Colonic mucosa (tissue), 4 donors: ENCODE results near the gene ARID1B. TPM values are rescaled to one million over a fixed set of nuclear protein-coding genes. Genes with fewer than 3 reads are reported as not detected.
A peak's percentile ranks its signal among the peaks of the same experiment; 100 is the strongest.

Source experiments
- DNase-seq: peaks from one replicate; pipeline ENCODE4 v3.0.0-alpha.2; 2020
- H3K27ac ChIP-seq: fragments of 200-600 bp; one replicate; pipeline ENCODE4 v1.8.0; 2021
- H3K27me3 ChIP-seq: fragments of 200-600 bp; one replicate; pipeline ENCODE4 v1.8.0; 2021
- H3K36me3 ChIP-seq: fragments of 200-600 bp; one replicate; pipeline ENCODE4 v1.8.0; 2021
- H3K4me1 ChIP-seq: fragments of 200-600 bp; one replicate; pipeline ENCODE4 v1.8.0; 2021; ENCODE audit warnings: mild to moderate bottlenecking
- H3K4me3 ChIP-seq: fragments of 200-600 bp; one replicate; pipeline ENCODE4 v1.8.0; 2021
- H3K9ac ChIP-seq, 2 donors: one replicate each; pipeline ENCODE4 v1.7.0; 2013; ENCODE audit warnings: control low read depth in 2 of 2, low read depth in 2 of 2, low read length in 2 of 2
- H3K9me3 ChIP-seq: fragments of 200-600 bp; one replicate; pipeline ENCODE4 v1.8.0; 2021
- intact Hi-C: fragments of 100-400 bp; cut with DNase I; formaldehyde crosslinking; loops from one replicate; pipeline ENCODE4 v1.14.1; 2022
- total RNA-seq, 2 donors: library from RNA; stranded (reverse); fragmentation: NEBNext Ultra II Directional in 1 of 2; extraction: Animal tissue kit (Norgen Biotek cat#: 25700) in 1 of 2; gene quantifications; one replicate each; pipeline ENCODE4 v1.2.1, GENCODE V29; 2021
- TF ChIP-seq, protein P1 (sequence below): fragments of 200-600 bp; IDR thresholded peaks from one replicate; pipeline ENCODE4 v1.8.0; 2022; ENCODE audit warnings: antibody characterized with exemption, mild to moderate bottlenecking
- donor health status: healthy.
- donor health status: DM: no; HTN: no; CAD: no.
- donor health status: DM: no; HTN: no; CAD: no.

The ARID1B gene
- total RNA-seq, 2 donors from 2014 or later, result 61.3 to 71.5 TPM

GRCh38 chr6:157242791-157243190, 465.6 kb downstream of the ARID1B start:
- Histone ChIP-seq H3K4me1 (no peaks in the 10 kb centered on the region), H3K36me3 (no peaks in the 10 kb centered on the region), H3K27me3 (no peaks in the 10 kb centered on the region), H3K9me3 (no peaks in the 10 kb centered on the region), H3K9ac (no peak overlapping the region), H3K27ac (peak overlapping the region; percentile 57), H3K4me3 (no peak overlapping the region)
- DNase-seq, result no peak
- TF ChIP-seq, protein P1, sequence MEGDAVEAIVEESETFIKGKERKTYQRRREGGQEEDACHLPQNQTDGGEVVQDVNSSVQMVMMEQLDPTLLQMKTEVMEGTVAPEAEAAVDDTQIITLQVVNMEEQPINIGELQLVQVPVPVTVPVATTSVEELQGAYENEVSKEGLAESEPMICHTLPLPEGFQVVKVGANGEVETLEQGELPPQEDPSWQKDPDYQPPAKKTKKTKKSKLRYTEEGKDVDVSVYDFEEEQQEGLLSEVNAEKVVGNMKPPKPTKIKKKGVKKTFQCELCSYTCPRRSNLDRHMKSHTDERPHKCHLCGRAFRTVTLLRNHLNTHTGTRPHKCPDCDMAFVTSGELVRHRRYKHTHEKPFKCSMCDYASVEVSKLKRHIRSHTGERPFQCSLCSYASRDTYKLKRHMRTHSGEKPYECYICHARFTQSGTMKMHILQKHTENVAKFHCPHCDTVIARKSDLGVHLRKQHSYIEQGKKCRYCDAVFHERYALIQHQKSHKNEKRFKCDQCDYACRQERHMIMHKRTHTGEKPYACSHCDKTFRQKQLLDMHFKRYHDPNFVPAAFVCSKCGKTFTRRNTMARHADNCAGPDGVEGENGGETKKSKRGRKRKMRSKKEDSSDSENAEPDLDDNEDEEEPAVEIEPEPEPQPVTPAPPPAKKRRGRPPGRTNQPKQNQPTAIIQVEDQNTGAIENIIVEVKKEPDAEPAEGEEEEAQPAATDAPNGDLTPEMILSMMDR, result no peak
- intact Hi-C loops, result no loop called here

GRCh38 chr6:157244175-157244574, 467.0 kb downstream of the ARID1B start:
- H3K27ac ChIP-seq, result no peak overlapping the region
- no peaks in the 10 kb centered on the region for H3K27me3 ChIP-seq
- H3K9me3 ChIP-seq, result no peaks in the 10 kb centered on the region
- TF ChIP-seq, protein P1, result no peak
- no peak overlapping the region for H3K9ac ChIP-seq
- no peak overlapping the region for H3K4me3 ChIP-seq
- no peaks in the 10 kb centered on the region for H3K4me1 ChIP-seq
- no peaks in the 10 kb centered on the region for H3K36me3 ChIP-seq
- no peak for DNase-seq
- intact Hi-C loops, result no loop called here

- no peaks in the 10 kb centered on the region for H3K9me3 ChIP-seq
- H3K27me3 ChIP-seq, result no peaks in the 10 kb centered on the region
- H3K9ac ChIP-seq, result no peak overlapping the region
- no peaks in the 10 kb centered on the region for H3K36me3 ChIP-seq
- H3K27ac ChIP-seq, result no peak overlapping the region
- H3K4me3 ChIP-seq, result no peak overlapping the region
- TF ChIP-seq, protein P1, result no peak
- intact Hi-C loops, result no loop called here
- no peaks in the 10 kb centered on the region for H3K4me1 ChIP-seq
- no peak for DNase-seq
Measured at GRCh38 chr6:157244780-157245179, 467.6 kb downstream of the ARID1B start.

GRCh38 chr6:157245436-157245835, 468.3 kb downstream of the ARID1B start:
- no peak overlapping the region for H3K4me3 ChIP-seq
- no peak overlapping the region for H3K9ac ChIP-seq
- H3K27me3 ChIP-seq, result no peaks in the 10 kb centered on the region
- TF ChIP-seq, protein P1, result no peak
- DNase-seq, result no peak
- H3K36me3 ChIP-seq, result no peaks in the 10 kb centered on the region
- H3K9me3 ChIP-seq, result no peaks in the 10 kb centered on the region
- no peaks in the 10 kb centered on the region for H3K4me1 ChIP-seq
- intact Hi-C loops, result no loop called here
- no peak overlapping the region for H3K27ac ChIP-seq

DNA sequence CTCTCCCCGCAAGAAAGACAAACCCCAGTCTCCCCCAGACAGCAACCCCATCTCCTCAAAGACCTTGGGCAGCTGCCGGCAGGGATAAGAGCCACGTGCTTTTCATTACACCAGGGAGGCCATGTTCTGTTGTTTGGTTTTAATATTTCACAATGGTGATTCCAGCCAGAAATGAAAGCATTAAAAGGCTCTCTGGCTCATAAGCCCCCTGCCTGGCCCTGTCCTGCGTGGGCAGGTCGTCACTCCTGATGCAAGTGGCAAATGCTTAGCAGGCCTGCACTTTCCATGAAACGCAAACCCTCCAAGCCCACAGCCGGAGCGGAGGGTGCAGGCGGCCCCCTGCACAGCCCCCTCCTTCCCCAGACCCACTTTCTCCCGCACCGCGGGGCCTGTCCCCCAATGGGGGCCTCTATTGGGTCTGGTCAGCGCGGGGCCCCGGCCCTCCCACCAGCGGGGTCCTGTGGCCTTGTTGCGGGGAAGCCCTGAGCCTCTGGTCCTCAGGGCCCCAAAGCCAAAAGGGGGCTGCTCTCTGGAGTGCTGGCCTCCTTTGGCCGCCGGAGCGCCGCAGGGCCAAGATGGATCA, 469.0 kb downstream of the ARID1B start:
- no peaks in the 10 kb centered on the region for H3K36me3 ChIP-seq
- intact Hi-C loops, result no loop called here
- DNase-seq, result no peak
- no peaks in the 10 kb centered on the region for H3K9me3 ChIP-seq
- H3K27ac ChIP-seq, result no peak overlapping the region
- TF ChIP-seq, protein P1, result no peak
- H3K9ac ChIP-seq, result no peak overlapping the region
- no peaks in the 10 kb centered on the region for H3K27me3 ChIP-seq
- H3K4me3 ChIP-seq, result no peak overlapping the region
- no peaks in the 10 kb centered on the region for H3K4me1 ChIP-seq
